GM19351 (cell line): Measurements from ENCODE around the gene TCEA3.

Experiments
- ATAC-seq: cut with Tn5 transposase; IDR thresholded peaks from one replicate; pipeline ENCODE4 v1.9.1; 2021; ENCODE audit warnings: mild to moderate bottlenecking, moderate library complexity; ENCODE audit not compliant: unreplicated experiment

Gene TCEA3

GRCh38 chr1:23448846-23449245 is 24.3 kb upstream of the TCEA3 start:
- ATAC-seq, result no peak

- no peak for ATAC-seq
Observed at GRCh38 chr1:23446661-23447310, 22.2 kb upstream of the TCEA3 start.

DNA sequence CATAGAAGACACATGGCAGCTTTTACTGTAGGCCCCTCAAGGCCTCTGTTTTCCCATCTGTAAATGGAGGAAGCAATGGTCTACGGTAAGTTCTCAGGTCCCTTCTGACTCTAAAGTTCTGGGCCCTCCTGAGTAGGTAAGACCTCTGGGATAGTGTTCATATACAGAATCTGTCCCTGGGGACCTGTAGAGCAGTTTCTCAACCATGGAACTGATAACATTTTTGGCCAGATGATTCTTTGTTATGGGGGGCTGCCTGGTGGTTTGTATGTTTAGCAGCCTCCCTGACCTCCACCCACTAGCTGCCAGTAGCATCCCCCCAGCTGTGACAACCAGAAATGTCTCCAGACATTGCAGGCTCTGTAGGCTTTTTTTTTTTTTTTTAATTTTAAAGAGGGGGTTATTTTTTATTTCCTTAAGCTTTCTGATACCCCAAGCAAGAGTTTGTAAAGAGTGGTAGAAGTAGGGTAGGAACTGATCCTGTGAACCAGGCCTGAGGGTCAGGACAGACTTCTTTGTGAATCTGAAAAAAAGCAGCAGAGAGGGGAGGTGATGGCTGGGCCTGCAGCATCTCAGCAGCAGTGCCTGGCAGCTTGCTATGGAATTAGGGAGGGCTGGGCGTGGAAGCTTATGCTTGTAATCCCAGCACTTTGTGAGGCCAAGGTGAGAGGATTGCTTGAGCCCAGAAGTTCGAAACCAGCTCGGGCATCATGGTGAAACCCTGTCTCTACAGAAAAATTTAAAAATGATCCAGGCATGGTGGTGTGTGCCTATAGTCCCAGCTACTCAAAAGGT is 20.2 kb upstream of the TCEA3 start:
- no peak for ATAC-seq

GRCh38 chr1:23444104-23444533 is 19.6 kb upstream of the TCEA3 start:
- no peak for ATAC-seq

DNA sequence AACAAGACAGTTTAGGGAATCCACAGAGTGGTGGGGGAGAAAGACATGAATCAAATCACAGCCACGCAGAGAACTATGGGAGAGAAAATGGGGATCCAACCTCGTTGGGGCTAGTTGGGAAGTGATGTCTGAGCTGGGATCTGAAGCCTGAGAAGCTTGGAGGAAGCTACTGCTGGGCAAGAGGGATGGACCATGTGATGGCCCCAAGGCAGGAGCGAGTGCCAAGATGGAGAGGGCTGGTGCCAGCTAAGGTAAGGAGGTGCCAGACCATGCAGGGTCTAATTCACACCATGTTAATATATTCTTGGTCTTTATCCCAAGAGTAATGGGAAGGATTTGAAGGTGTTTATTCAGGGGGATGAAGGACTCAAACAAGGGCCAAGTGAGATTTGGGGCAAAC is 18.2 kb upstream of the TCEA3 start:
- no peak for ATAC-seq

DNA sequence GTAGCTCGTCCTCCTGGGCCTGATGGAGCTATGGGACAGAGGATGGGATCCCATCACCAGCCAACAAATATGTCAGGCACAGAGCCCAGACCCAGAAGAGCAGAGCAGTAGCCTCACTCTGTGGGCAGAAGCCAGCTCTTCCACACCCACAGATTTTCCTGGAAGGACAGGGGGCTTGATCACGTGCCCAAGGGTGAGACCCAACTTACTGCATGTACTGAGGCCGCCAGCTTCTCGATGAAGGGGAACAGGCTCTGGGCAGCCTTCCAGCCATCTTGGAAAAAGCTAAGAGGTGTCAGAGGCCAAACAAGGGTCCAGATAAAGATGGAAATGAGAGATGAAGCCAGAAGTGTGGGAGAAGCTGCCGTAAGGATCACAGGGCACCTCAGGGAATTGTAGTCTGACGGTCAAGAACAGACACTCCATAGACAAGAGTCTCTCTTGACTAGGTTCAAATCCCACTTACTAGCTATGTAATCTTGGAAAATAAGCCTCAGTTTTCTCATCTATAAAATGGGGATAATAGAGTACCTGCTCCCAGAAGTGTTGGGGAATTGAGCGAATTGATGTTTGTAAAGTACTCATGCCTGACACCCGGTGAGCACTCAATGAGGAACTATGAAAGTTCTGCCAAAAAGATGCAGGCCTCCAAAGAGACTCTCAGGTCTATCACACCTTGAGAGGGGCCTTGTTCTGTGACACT is 17.0 kb upstream of the TCEA3 start:
- no peak for ATAC-seq

DNA sequence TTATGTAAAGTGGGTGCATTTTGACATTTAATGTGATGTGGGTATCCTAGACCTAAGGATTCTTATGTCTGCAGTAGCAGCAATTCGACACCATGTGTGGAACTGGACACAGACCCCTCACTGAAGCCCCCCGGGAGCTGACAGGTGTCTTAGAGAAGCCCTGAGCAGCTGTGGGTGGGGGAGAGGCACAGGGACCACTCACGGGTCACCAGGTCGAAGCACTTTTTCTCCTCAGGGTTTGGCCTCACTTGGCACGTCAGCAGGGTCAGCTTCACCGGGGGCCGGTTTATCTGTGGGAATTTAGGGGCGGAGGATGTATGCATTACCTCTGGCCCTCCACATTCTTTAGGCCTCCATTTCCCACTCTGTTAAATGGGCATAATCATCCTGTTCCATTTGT is 14.0 kb upstream of the TCEA3 start:
- ATAC-seq, result no peak

DNA sequence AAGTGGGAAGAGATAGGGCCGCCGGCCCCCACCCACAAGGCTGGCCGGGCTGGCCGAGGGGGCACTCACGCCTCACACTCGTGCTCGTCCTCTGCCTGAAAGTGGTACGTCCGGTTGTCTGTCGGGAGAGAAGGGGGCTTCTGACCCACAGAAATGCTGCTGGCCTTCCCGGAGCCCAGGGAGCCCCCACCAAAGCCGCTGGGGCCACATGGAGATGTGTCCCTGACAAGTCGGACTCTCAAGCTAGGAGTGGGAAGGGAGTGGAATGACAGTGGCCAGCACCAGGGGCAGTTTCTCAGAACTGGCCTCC is 12.8 kb upstream of the TCEA3 start:
- ATAC-seq, result no peak

DNA sequence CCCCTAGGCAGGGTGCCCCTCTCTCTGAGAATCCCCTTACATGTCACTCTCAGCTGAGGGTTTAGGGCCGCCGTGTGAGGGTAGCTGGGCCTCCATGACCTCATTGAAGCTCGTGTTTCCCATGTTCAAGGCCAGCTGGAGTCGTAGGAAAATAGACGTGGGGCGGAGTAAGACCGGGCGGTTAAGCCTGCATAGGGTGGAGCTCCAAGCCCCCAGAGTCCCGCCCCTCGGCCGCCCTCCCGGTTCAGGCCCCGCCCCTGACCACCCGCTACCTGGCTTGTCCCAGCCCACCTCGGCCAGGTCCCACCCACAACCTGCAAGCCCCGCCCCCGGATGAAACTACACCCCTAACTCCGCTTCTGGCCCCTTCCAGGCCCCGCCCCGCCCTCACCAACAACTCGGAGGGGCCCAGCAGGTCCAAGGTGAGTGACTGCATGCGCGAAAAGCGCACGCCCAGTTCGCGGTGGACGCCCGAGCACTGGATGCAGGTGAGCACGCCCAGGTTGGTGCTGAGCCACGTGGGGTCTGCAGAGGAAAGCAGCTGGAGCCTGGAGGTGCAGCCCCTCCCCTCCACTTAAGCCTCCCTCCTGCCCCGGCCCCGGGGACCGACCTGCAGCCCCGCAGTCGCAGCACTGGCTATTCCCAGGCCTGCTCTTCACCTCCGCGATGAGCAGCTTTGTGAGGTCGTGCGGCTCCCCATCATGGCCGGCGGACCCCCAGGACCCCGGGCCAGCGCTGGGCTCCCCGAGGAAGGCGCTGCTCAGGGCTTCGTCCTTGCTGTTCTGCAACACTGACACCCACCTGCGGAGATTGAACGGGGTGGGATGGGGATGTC is 12.2 kb upstream of the TCEA3 start:
- ATAC-seq, result no peak

GRCh38 chr1:23434260-23434775 is 9.8 kb upstream of the TCEA3 start:
- no peak for ATAC-seq

- ATAC-seq, result no peak
Observed at GRCh38 chr1:23433122-23433521, 8.6 kb upstream of the TCEA3 start.

DNA sequence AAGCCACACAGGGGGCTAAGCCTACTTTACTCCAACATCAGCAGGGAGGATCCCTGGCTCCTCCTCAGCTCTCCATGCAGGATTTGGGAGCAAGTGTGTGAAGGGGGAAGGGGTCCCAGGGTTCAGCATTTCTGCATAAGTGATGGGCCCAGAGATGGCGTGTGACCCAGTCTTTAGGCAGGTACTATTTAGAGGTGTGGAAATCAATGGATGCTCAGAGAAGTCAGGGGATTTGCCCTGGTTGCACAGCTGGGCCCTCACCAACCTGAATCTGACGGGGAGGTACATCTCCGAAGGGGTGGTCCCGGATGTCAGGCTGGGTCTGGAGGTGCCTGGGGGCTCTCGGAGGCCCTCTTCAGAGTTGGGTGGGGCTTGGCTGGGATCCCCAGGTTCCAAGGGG is 6.9 kb upstream of the TCEA3 start:
- no peak for ATAC-seq

GRCh38 chr1:23430803-23431202 is 6.3 kb upstream of the TCEA3 start:
- no peak for ATAC-seq

DNA sequence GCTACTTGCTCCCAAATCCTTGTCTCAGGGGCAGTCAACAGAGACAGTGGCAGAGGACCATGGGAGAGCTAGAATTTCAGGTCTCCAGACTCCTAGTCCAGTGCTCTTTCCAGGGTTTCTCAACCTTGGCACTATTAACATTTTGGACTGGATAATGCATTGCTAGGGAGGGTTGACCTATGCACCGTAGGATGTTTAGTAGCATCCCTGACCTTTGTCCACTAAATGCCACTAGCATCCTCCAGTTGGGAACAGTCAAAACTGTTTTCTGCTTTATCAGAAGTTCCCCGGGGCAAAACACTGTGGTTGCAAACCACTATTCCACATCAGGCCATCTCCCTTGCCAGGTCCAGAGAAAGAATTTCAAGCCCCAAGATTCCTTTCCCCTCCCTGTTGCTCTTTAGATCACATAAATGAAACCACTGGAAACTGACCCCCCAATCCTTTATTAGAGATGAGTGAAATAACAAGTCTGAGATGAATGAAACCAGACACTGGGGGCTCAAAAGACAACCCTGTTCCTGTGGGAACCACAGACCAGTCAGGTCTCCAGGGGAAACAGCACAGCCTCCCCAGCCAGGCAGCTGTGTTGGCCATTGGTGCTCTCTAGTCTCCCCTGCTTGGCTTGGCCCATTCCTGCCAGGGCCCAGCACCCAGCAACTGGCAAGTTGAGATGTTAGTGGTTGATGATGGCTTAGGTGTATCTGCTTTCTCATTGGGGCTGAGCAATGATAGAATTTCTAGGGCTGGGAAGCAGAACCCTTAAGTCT is 3.8 kb upstream of the TCEA3 start:
- no peak for ATAC-seq

DNA sequence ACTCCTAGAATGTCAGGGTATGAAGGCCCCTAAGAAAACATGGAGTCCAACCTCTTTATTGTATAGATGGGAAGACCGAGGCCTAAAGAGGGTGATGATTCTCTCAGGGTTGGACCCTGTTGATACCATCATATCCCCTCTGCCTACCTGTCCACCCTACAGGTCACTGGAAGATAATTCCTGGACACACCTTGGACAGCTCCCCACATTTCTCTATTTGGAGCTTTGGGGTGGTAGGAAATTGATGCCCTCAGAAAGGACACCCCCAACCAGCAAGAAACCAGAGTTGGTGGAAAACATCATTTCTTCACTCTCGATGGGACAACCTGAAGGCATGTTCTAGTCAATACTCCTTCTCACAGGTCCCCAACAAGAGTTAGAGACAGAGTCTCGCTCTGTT is 3.0 kb upstream of the TCEA3 start:
- ATAC-seq, result no peak

DNA sequence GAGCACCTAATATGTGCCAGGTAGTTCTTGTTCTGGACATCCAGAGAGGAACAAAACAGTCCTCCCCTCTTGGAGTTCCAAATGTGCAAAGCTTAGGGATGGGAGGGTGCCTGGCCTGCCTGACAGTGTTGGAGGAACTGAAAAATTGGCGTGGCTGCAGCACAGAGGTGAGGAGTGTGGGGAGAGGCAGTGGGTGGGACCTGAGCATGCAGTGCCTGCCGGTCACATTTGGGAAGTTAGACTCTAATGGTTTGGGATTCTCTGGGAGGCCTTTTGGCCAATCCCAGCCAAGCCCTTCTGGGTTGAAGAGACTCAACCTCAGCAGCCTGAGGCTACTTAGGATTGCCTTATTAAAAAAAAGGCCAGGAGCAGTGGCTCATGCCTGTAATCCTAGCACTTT is 2.3 kb upstream of the TCEA3 start:
- no peak for ATAC-seq

GRCh38 chr1:23425193-23425494 is 596 bp upstream of the TCEA3 start:
- ATAC-seq, result no peak

GRCh38 chr1:23423415-23424292 is 894 bp downstream of the TCEA3 start:
- no peak for ATAC-seq

- no peak for ATAC-seq
Observed at GRCh38 chr1:23422941-23423340, 1.6 kb downstream of the TCEA3 start.
